H9 (cell line): ENCODE data around the gene LRPAP1. TPM values are rescaled to one million over a fixed set of nuclear protein-coding genes. Genes with fewer than 3 reads are reported as not detected.

Source experiments
- DNase-seq: peaks from one replicate; pipeline ENCODE4 v3.0.0-alpha.2; 2017
- H2AFZ ChIP-seq: one replicate; pipeline ENCODE4 v1.6.1; 2013; ENCODE audit warnings: mild to moderate bottlenecking, low read length, control low read depth, moderate library complexity
- H2AK5ac ChIP-seq: 2 replicates; pipeline ENCODE4 v1.6.1; 2013; ENCODE audit warnings: low read length, control low read depth, mixed read lengths; ENCODE audit not compliant: insufficient read length
- H2BK120ac ChIP-seq: one replicate; pipeline ENCODE4 v1.6.1; 2013; ENCODE audit warnings: low read depth, mild to moderate bottlenecking, low read length, control low read depth, inconsistent platforms; ENCODE audit not compliant: poor library complexity, severe bottlenecking
- H2BK12ac ChIP-seq: 2 replicates; pipeline ENCODE4 v1.6.1; 2013; ENCODE audit warnings: low read length, control low read depth, mixed read lengths, low read depth; ENCODE audit not compliant: insufficient read length
- H2BK15ac ChIP-seq: 2 replicates; pipeline ENCODE4 v1.6.1; 2013; ENCODE audit warnings: low read depth, low read length, control low read depth
- H2BK20ac ChIP-seq: one replicate; pipeline ENCODE4 v1.6.1; 2013; ENCODE audit warnings: low read depth, mild to moderate bottlenecking, low read length, control low read depth, inconsistent platforms; ENCODE audit not compliant: poor library complexity, severe bottlenecking
- H2BK5ac ChIP-seq: 2 replicates; pipeline ENCODE4 v1.6.1; 2013; ENCODE audit warnings: low read length, control low read depth, mixed read lengths; ENCODE audit not compliant: insufficient read length
- H3K14ac ChIP-seq: 2 replicates; pipeline ENCODE4 v1.6.1; 2013; ENCODE audit warnings: low read length, control low read depth; ENCODE audit not compliant: insufficient read depth
- H3K18ac ChIP-seq: 2 replicates; pipeline ENCODE4 v1.6.1; 2013; ENCODE audit warnings: low read depth, mild to moderate bottlenecking, mixed read lengths, low read length, control low read depth; ENCODE audit not compliant: insufficient read length
- H3K23ac ChIP-seq: 2 replicates; pipeline ENCODE4 v1.6.1; 2013; ENCODE audit warnings: low read length, control low read depth, mixed read lengths, low read depth; ENCODE audit not compliant: insufficient read length
- H3K23me2 ChIP-seq: 2 replicates; pipeline ENCODE4 v1.6.1; 2013; ENCODE audit warnings: low read depth, mild to moderate bottlenecking, mixed read lengths, low read length, control low read depth; ENCODE audit not compliant: insufficient read length, poor library complexity, severe bottlenecking
- H3K27ac ChIP-seq: 2 replicates; pipeline ENCODE4 v1.5.1; 2013; ENCODE audit warnings: low read length, control low read depth, mixed read lengths, low read depth; ENCODE audit not compliant: insufficient read length
- H3K27me3 ChIP-seq: 2 replicates; pipeline ENCODE4 v1.6.1; 2013; ENCODE audit warnings: low read length, control low read depth, inconsistent platforms; ENCODE audit not compliant: insufficient read depth
- H3K4ac ChIP-seq: 2 replicates; pipeline ENCODE4 v1.6.1; 2013; ENCODE audit warnings: low read depth, mild to moderate bottlenecking, control low read depth, inconsistent platforms, low read length, moderate library complexity
- H3K4me1 ChIP-seq: 2 replicates; pipeline ENCODE4 v1.6.1; 2013; ENCODE audit warnings: low read length, control low read depth, inconsistent platforms; ENCODE audit not compliant: insufficient read depth
- H3K4me2 ChIP-seq: 2 replicates; pipeline ENCODE4 v1.6.1; 2013; ENCODE audit warnings: low read length, control low read depth, mixed read lengths; ENCODE audit not compliant: insufficient read length, insufficient read depth
- H3K56ac ChIP-seq: 2 replicates; pipeline ENCODE4 v1.6.1; 2013; ENCODE audit warnings: low read depth, mild to moderate bottlenecking, mixed read lengths, low read length, control low read depth; ENCODE audit not compliant: insufficient read length
- H3K79me1 ChIP-seq: 2 replicates; pipeline ENCODE4 v1.6.1; 2013; ENCODE audit warnings: low read depth, mild to moderate bottlenecking, moderate library complexity, low read length, control low read depth, inconsistent platforms; ENCODE audit not compliant: insufficient read depth, poor library complexity, severe bottlenecking
- H3K79me2 ChIP-seq: 2 replicates; pipeline ENCODE4 v1.6.1; 2013; ENCODE audit warnings: low read length, control low read depth, inconsistent platforms; ENCODE audit not compliant: insufficient read depth
- H3K9ac ChIP-seq: 2 replicates; pipeline ENCODE4 v1.6.1; 2013; ENCODE audit warnings: low read length, control low read depth, mixed read lengths; ENCODE audit not compliant: insufficient read length; ENCODE audit errors: extremely low read depth
- H3K9me3 ChIP-seq: one replicate; pipeline ENCODE4 v1.6.1; 2013; ENCODE audit warnings: low read depth, low read length, inconsistent platforms; ENCODE audit not compliant: control insufficient read depth
- H3T11ph ChIP-seq: one replicate; pipeline ENCODE4 v1.6.1; 2013; ENCODE audit warnings: mild to moderate bottlenecking, low read length, control low read depth, inconsistent platforms
- H4K20me1 ChIP-seq: one replicate; pipeline ENCODE4 v1.6.1; 2013; ENCODE audit not compliant: control insufficient read depth, insufficient read length, insufficient read depth
- H4K5ac ChIP-seq: 2 replicates; pipeline ENCODE4 v1.6.1; 2013; ENCODE audit warnings: low read depth, mild to moderate bottlenecking, mixed read lengths, low read length, control low read depth; ENCODE audit not compliant: insufficient read length
- H4K8ac ChIP-seq: replicated peaks from 2 replicates; pipeline ENCODE4 v1.6.1; 2013; ENCODE audit warnings: low read length, control low read depth, mixed read lengths, low read depth; ENCODE audit not compliant: insufficient read length
- H4K91ac ChIP-seq: 2 replicates; pipeline ENCODE4 v1.6.1; 2013; ENCODE audit warnings: low read depth, mild to moderate bottlenecking, moderate library complexity, mixed read lengths, low read length, control low read depth; ENCODE audit not compliant: insufficient read length
- H3K27ac Mint-ChIP-seq, 3 experiments: 2 replicates in 2 of 3; 3 replicates in 1 of 3; pipeline ENCODE4 v1.8.0; 2020 to 2021; ENCODE audit warnings: mixed read lengths in 3 of 3, mild to moderate bottlenecking in 1 of 3, moderate library complexity in 1 of 3
- H3K27me3 Mint-ChIP-seq: 2 replicates; pipeline ENCODE4 v1.8.0; 2021; ENCODE audit warnings: low read depth, mild to moderate bottlenecking, moderate library complexity, mixed read lengths
- H3K36me3 Mint-ChIP-seq, 3 experiments: 2 replicates in 2 of 3; 3 replicates in 1 of 3; pipeline ENCODE4 v1.8.0; 2020 to 2021; ENCODE audit warnings: low read depth in 3 of 3, mixed read lengths in 3 of 3; ENCODE audit not compliant: insufficient read depth in 1 of 3
- H3K4me1 Mint-ChIP-seq, 2 experiments: 2 replicates each; pipeline ENCODE4 v1.8.0; 2020; ENCODE audit warnings: mixed read lengths in 2 of 2
- H3K4me3 Mint-ChIP-seq, 2 experiments: 2 replicates in 1 of 2; 3 replicates in 1 of 2; pipeline ENCODE4 v1.8.0; 2020 to 2021; ENCODE audit warnings: mild to moderate bottlenecking in 2 of 2, mixed read lengths in 2 of 2, moderate library complexity in 1 of 2
- H3K9me3 Mint-ChIP-seq, 2 experiments: 2 replicates in 1 of 2; 3 replicates in 1 of 2; pipeline ENCODE4 v1.8.0; 2020; ENCODE audit warnings: mild to moderate bottlenecking in 2 of 2, mixed read lengths in 2 of 2, moderate library complexity in 1 of 2
- WGBS: extraction: QIAGEN DNeasy Blood & Tissue Kit; methylation state at CpG from one replicate; pipeline ENCODE4 v1.1.7; 2013; ENCODE audit warnings: missing lambda C conversion rate, low lambda C conversion rate, mixed read lengths; ENCODE audit not compliant: insufficient read length; ENCODE audit errors: extremely low coverage; 5-methylcytosine and 5-hydroxymethylcytosine counted together
- total RNA-seq: library from RNA; stranded (reverse); gene quantifications from 2 replicates; pipeline ENCODE4 v1.2.1, GENCODE V29; 2021
- TF ChIP-seq, protein P1 (sequence below): fragments of 200-600 bp; sonication (generic); conservative IDR thresholded peaks from 3 replicates; pipeline ENCODE4 v1.8.0; 2021; ENCODE audit warnings: antibody characterized with exemption, mild to moderate bottlenecking

LRPAP1 gene
- total RNA-seq, 1 experiment from 2014 or later, result 85.9 TPM

DNA sequence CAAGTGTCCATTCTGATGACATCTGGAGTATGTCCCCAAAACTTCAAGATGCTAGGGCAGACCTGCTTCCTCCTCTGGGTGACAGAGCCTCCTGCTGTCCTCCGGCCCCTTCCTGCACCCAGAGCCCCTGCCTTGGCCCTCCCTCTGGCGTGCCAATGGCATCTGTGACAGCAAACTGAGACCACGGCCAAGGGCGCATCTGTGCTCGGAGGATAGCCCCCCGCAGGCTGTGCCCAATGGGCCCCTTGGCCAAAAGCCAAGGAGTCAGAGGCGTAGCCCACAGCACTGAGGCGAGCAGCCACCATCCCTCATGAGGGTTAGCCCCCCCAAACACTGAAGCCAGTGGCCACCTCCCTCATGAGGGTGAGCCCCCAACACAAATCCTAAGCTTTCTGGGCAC lies 7.9 kb downstream of the LRPAP1 start:
- H3K27me3 Mint-ChIP-seq, result no peaks in the 10 kb centered on the region; the same call in 1 of the 2 replicates
- H2BK120ac ChIP-seq, result no peak overlapping the region
- H4K91ac ChIP-seq, result no peak overlapping the region
- no peak overlapping the region for H3K4me3 Mint-ChIP-seq
- no peaks in the 10 kb centered on the region for H3K9me3 Mint-ChIP-seq
- DNase-seq, result no peak
- H3K27ac Mint-ChIP-seq, result no peak overlapping the region
- no peak overlapping the region for H3K23ac ChIP-seq
- H3K56ac ChIP-seq, result no peak overlapping the region
- H3K27me3 ChIP-seq, result no peaks in the 10 kb centered on the region
- no CpG with 5 or more reads among the region's 8 CpGs for WGBS
- H3K79me1 ChIP-seq, result peaks cover 4% of the 10 kb centered on the region
- no peaks in the 10 kb centered on the region for H4K20me1 ChIP-seq
- H3K9ac ChIP-seq, result no peak overlapping the region
- H3K4me1 Mint-ChIP-seq, result peaks cover 0 to 11% of the 10 kb centered on the region in 2 experiments; a peak in 2 of 4 replicates
- no peak overlapping the region for H3K4me2 ChIP-seq
- H2BK20ac ChIP-seq, result no peak overlapping the region
- H2AK5ac ChIP-seq, result no peak overlapping the region
- H3K4ac ChIP-seq, result no peak overlapping the region
- H4K8ac ChIP-seq, result no peak overlapping the region
- H3K27ac ChIP-seq, result no peak overlapping the region
- peaks cover 23 to 57% (median 50%) of the 10 kb centered on the region in 3 experiments for H3K36me3 Mint-ChIP-seq
- TF ChIP-seq, protein P1, sequence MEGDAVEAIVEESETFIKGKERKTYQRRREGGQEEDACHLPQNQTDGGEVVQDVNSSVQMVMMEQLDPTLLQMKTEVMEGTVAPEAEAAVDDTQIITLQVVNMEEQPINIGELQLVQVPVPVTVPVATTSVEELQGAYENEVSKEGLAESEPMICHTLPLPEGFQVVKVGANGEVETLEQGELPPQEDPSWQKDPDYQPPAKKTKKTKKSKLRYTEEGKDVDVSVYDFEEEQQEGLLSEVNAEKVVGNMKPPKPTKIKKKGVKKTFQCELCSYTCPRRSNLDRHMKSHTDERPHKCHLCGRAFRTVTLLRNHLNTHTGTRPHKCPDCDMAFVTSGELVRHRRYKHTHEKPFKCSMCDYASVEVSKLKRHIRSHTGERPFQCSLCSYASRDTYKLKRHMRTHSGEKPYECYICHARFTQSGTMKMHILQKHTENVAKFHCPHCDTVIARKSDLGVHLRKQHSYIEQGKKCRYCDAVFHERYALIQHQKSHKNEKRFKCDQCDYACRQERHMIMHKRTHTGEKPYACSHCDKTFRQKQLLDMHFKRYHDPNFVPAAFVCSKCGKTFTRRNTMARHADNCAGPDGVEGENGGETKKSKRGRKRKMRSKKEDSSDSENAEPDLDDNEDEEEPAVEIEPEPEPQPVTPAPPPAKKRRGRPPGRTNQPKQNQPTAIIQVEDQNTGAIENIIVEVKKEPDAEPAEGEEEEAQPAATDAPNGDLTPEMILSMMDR, result no peak
- H3K14ac ChIP-seq, result no peak overlapping the region
- no peak overlapping the region for H2BK12ac ChIP-seq
- H3K4me1 ChIP-seq, result no peaks in the 10 kb centered on the region
- no peaks in the 10 kb centered on the region; the same call in 1 of the 2 replicates for H3K79me2 ChIP-seq
- H3T11ph ChIP-seq, result no peak overlapping the region
- H2AFZ ChIP-seq, result no peak overlapping the region
- H3K18ac ChIP-seq, result no peak overlapping the region
- H4K5ac ChIP-seq, result no peak overlapping the region
- no peaks in the 10 kb centered on the region for H3K23me2 ChIP-seq
- H2BK15ac ChIP-seq, result no peak overlapping the region
- no peaks in the 10 kb centered on the region for H3K9me3 ChIP-seq
- no peak overlapping the region for H2BK5ac ChIP-seq
